Activated T-cell treated with anti-CD3 and anti-CD28 coated beads, Interleukin-2, amount 50 U/mL, for 48 hours (primary cell): Measurements from ENCODE around the gene SPAG4.

ENCODE experiments used
- DNase-seq, 2 experiments: peaks; one replicate each; pipeline ENCODE4 v3.0.0-alpha.2; 2020

The SPAG4 gene

GRCh38 chr20:35625584-35626385 lies 10.2 kb downstream of the SPAG4 start:
- DNase-seq = no peak

- DNase-seq = no peak
These were observed 10.9 kb downstream of the SPAG4 start for GRCh38 chr20:35626386-35627001.

- no peak for DNase-seq
These were observed 11.5 kb downstream of the SPAG4 start for GRCh38 chr20:35627121-35627520.

- DNase-seq = no peak
These were observed 14.0 kb downstream of the SPAG4 start for GRCh38 chr20:35629427-35630145.

GRCh38 chr20:35630636-35631035 lies 15.0 kb downstream of the SPAG4 start:
- DNase-seq = no peak

- DNase-seq = no peak
These were observed 17.0 kb downstream of the SPAG4 start for GRCh38 chr20:35632539-35633115.

- DNase-seq = no peak
These were observed 20.0 kb downstream of the SPAG4 start for GRCh38 chr20:35635652-35636051.

GRCh38 chr20:35636095-35636494 lies 20.5 kb downstream of the SPAG4 start:
- DNase-seq = no peak

GRCh38 chr20:35637276-35637675 lies 21.6 kb downstream of the SPAG4 start:
- DNase-seq = no peak

- DNase-seq = no peak
These were observed 23.1 kb downstream of the SPAG4 start for GRCh38 chr20:35638751-35639150.

GRCh38 chr20:35640724-35641123 lies 25.1 kb downstream of the SPAG4 start:
- no peak for DNase-seq

- DNase-seq = no peak
These were observed 26.1 kb downstream of the SPAG4 start for GRCh38 chr20:35641743-35642142.

GRCh38 chr20:35643045-35643444 lies 27.4 kb downstream of the SPAG4 start:
- no peak for DNase-seq

- DNase-seq = no peak
These were observed 29.2 kb downstream of the SPAG4 start for GRCh38 chr20:35644806-35645205.

- DNase-seq = no peak
These were observed 33.2 kb downstream of the SPAG4 start for GRCh38 chr20:35648836-35649235.

- no peak for DNase-seq
These were observed 35.0 kb downstream of the SPAG4 start for GRCh38 chr20:35650632-35651031.

GRCh38 chr20:35651958-35652357 lies 36.3 kb downstream of the SPAG4 start:
- no peak for DNase-seq

- DNase-seq = no peak
These were observed 37.2 kb downstream of the SPAG4 start for GRCh38 chr20:35652641-35653429.

- DNase-seq = no peak
These were observed 37.8 kb downstream of the SPAG4 start for GRCh38 chr20:35653430-35653734.

GRCh38 chr20:35653893-35654292 lies 38.3 kb downstream of the SPAG4 start:
- DNase-seq = no peak

GRCh38 chr20:35654415-35654814 lies 38.8 kb downstream of the SPAG4 start:
- no peak for DNase-seq

- DNase-seq = no peak
These were observed 41.6 kb downstream of the SPAG4 start for GRCh38 chr20:35657271-35657670.
